Measurements from ENCODE around the gene APOBEC2. TPM values are rescaled to one million over a fixed set of nuclear protein-coding genes. Genes with fewer than 3 reads are reported as not detected.

APOBEC2 gene
- total RNA-seq, 4 donors from 2014 or later, result not detected

- TF ChIP-seq CTCF (IDR thresholded peaks at IDR 0.05) (no peak), POLR2AphosphoS5 (IDR thresholded peaks at IDR 0.05) (no peak), POLR2A (IDR thresholded peaks at IDR 0.05) (no peak), EP300 (IDR thresholded peaks at IDR 0.05) (no peak)
- Histone ChIP-seq H3K4me3 (no peak overlapping the region), H3K27me3 (no peaks in the 10 kb centered on the region), H3K4me1 (no peaks in the 10 kb centered on the region), H3K36me3 (peaks cover 74% of the 10 kb centered on the region), H3K9me3 (no peaks in the 10 kb centered on the region), H3K27ac (no peak overlapping the region)
- DNase-seq (ENCODE audit: low spot score in 2 of 2), result no peak
- 76% methylated on average over 5 of the region's 5 CpGs for WGBS
Observed at GRCh38 chr6:41097467-41098090, 44.6 kb downstream of the APOBEC2 start.

GRCh38 chr6:41098366-41098765 lies 45.4 kb downstream of the APOBEC2 start:
- TF ChIP-seq POLR2AphosphoS5 (IDR thresholded peaks at IDR 0.05) (no peak), CTCF (IDR thresholded peaks at IDR 0.05) (no peak), EP300 (IDR thresholded peaks at IDR 0.05) (no peak), POLR2A (IDR thresholded peaks at IDR 0.05) (no peak)
- no peak for DNase-seq (ENCODE audit: low spot score in 2 of 2)
- Histone ChIP-seq H3K4me1 (no peaks in the 10 kb centered on the region), H3K9me3 (no peaks in the 10 kb centered on the region), H3K27ac (no peak overlapping the region), H3K36me3 (peaks cover 66% of the 10 kb centered on the region), H3K4me3 (no peak overlapping the region), H3K27me3 (no peaks in the 10 kb centered on the region)
- WGBS, result 73% methylated on average over 3 of the region's 3 CpGs

- Histone ChIP-seq H3K4me1 (no peaks in the 10 kb centered on the region), H3K9me3 (no peaks in the 10 kb centered on the region), H3K36me3 (peaks cover 41% of the 10 kb centered on the region), H3K27ac (no peak overlapping the region), H3K4me3 (no peak overlapping the region), H3K27me3 (no peaks in the 10 kb centered on the region)
- 84% methylated on average over 15 of the region's 42 CpGs for WGBS
- no peak for TF ChIP-seq CTCF (IDR thresholded peaks at IDR 0.05)
- TF ChIP-seq POLR2A (IDR thresholded peaks at IDR 0.05), result no peak
- TF ChIP-seq EP300 (IDR thresholded peaks at IDR 0.05), result no peak
- DNase-seq (ENCODE audit: low spot score in 2 of 2), result no peak
Observed at GRCh38 chr6:41100871-41101287, 47.9 kb downstream of the APOBEC2 start.

- 95% methylated on average over 3 of the region's 3 CpGs for WGBS
- H3K9me3 ChIP-seq, result no peaks in the 10 kb centered on the region
- no peak for DNase-seq (ENCODE audit: low spot score in 2 of 2)
Observed at GRCh38 chr6:41103847-41104246, 50.8 kb downstream of the APOBEC2 start.

GRCh38 chr6:41111017-41111416 lies 58.0 kb downstream of the APOBEC2 start:
- 65% methylated on average over 3 of the region's 3 CpGs for WGBS

More at GRCh38 chr6:41103847-41104246, 50.8 kb downstream of the APOBEC2 start:
- Histone ChIP-seq H3K4me1 (no peaks in the 10 kb centered on the region), H3K4me3 (no peak overlapping the region), H3K27me3 (no peaks in the 10 kb centered on the region), H3K27ac (no peak overlapping the region), H3K36me3 (peaks cover 11% of the 10 kb centered on the region)
- TF ChIP-seq POLR2A (IDR thresholded peaks at IDR 0.05), result no peak
- TF ChIP-seq CTCF (IDR thresholded peaks at IDR 0.05), result no peak
- TF ChIP-seq EP300 (IDR thresholded peaks at IDR 0.05), result no peak
- TF ChIP-seq POLR2AphosphoS5 (IDR thresholded peaks at IDR 0.05), result no peak

More at GRCh38 chr6:41111017-41111416, 58.0 kb downstream of the APOBEC2 start:
- no peaks in the 10 kb centered on the region for H3K36me3 ChIP-seq
- DNase-seq (ENCODE audit: low spot score in 2 of 2), result no peak
- H3K9me3 ChIP-seq, result no peaks in the 10 kb centered on the region
- no peak for TF ChIP-seq CTCF (IDR thresholded peaks at IDR 0.05)
- no peak for TF ChIP-seq EP300 (IDR thresholded peaks at IDR 0.05)
- TF ChIP-seq POLR2A (IDR thresholded peaks at IDR 0.05), result no peak
- H3K27me3 ChIP-seq, result no peaks in the 10 kb centered on the region
- H3K4me1 ChIP-seq, result no peaks in the 10 kb centered on the region
- no peak overlapping the region for H3K27ac ChIP-seq
- no peak overlapping the region for H3K4me3 ChIP-seq

Other genes with a start within 250 kb of the APOBEC2 start
- 1 to 10 TPM in 2 of 4 donors, under 1 TPM in 2; 0.19 to 6.9 (median 1.4) TPM for gene UNC5CL, start 14.0 kb upstream of the APOBEC2 start, total RNA-seq
- not detected for gene TSPO2, start 10.7 kb upstream of the APOBEC2 start, total RNA-seq
- 10 to 100 TPM; 11.3 to 29.9 (median 20.6) TPM for gene OARD1, start 19.2 kb downstream of the APOBEC2 start, total RNA-seq
- gene NFYA, start 19.8 kb downstream of the APOBEC2 start, total RNA-seq, result 10 to 100 TPM; 19.7 to 33.0 (median 24.2) TPM
- gene TREML1, start 101.1 kb downstream of the APOBEC2 start, total RNA-seq, result not detected
- gene TREM2, start 109.9 kb downstream of the APOBEC2 start, total RNA-seq, result under 1 TPM in 1 of 4 donors, not detected in 3; 0.99 TPM
- gene TREML2, start 147.9 kb downstream of the APOBEC2 start, total RNA-seq, result not detected
- gene TREML4, start 175.1 kb downstream of the APOBEC2 start, total RNA-seq, result not detected
- 1 to 10 TPM in 2 of 4 donors, not detected in 2; 1.0 to 2.2 TPM for gene TREM1, start 233.5 kb downstream of the APOBEC2 start, total RNA-seq

All from suprapubic skin (tissue), 4 donors.